ENCODE data around the gene HS6ST3. TPM values are rescaled to one million over a fixed set of nuclear protein-coding genes. Genes with fewer than 3 reads are reported as not detected.

Gene HS6ST3
- total RNA-seq, 1 donor from 2014 or later: 0.26 TPM

DNA sequence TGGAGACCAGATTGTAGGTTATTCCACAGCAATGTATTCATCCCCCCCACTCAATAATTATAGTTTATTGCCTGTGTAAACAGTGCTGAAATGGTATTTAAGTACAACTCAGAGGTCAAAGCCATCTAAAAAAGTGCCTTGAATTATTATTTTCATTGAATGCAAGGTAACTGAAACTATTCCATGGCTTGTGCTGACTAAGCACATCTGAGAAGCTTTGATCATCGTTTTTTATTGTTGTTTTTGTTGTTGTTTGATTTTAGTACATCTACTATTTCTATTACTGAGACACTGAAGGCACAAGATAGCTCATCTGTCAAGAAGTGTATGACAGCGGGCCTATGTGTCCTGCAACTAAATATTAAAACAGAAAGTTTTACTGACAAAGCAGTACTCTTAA is 596.4 kb downstream of the HS6ST3 start:
- Mint-ChIP-seq H3K27me3 (ENCODE audit: low read depth) (no peaks in the 10 kb centered on the region), H3K4me1 (no peaks in the 10 kb centered on the region), H3K36me3 (ENCODE audit: low read depth) (no peaks in the 10 kb centered on the region), H3K4me3 (no peak overlapping the region), H3K9me3 (no peaks in the 10 kb centered on the region), H3K27ac (ENCODE audit: unreplicated experiment) (no peak overlapping the region)
- no peak for DNase-seq (ENCODE audit: low read depth, low spot score)
- TF ChIP-seq, protein P1, sequence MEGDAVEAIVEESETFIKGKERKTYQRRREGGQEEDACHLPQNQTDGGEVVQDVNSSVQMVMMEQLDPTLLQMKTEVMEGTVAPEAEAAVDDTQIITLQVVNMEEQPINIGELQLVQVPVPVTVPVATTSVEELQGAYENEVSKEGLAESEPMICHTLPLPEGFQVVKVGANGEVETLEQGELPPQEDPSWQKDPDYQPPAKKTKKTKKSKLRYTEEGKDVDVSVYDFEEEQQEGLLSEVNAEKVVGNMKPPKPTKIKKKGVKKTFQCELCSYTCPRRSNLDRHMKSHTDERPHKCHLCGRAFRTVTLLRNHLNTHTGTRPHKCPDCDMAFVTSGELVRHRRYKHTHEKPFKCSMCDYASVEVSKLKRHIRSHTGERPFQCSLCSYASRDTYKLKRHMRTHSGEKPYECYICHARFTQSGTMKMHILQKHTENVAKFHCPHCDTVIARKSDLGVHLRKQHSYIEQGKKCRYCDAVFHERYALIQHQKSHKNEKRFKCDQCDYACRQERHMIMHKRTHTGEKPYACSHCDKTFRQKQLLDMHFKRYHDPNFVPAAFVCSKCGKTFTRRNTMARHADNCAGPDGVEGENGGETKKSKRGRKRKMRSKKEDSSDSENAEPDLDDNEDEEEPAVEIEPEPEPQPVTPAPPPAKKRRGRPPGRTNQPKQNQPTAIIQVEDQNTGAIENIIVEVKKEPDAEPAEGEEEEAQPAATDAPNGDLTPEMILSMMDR (conservative IDR thresholded peaks at IDR 0.05): no peak

DNA sequence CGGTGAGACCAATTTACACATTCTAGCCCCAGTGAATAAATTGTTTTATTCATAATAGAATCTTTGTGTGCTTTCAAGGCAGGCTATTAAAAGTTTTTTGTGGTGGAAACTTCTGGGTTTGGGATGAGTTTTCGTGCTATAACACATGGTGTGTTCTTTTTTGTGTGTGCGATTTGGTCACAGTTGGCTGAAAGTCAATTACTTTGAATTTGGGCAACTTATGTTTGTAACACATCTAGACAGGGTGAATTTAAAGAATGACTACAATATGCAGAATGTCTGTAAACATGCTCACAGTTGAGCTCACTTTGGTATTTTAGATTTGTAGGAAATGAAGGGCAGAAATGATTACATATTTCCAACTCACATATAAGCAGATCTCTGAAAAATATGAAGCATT is 597.3 kb downstream of the HS6ST3 start:
- Mint-ChIP-seq H3K4me3 (no peak overlapping the region), H3K4me1 (no peaks in the 10 kb centered on the region), H3K27ac (ENCODE audit: unreplicated experiment) (peak overlapping the region; percentile 22), H3K27me3 (ENCODE audit: low read depth) (peaks cover 3% of the 10 kb centered on the region), H3K9me3 (no peaks in the 10 kb centered on the region), H3K36me3 (ENCODE audit: low read depth) (no peaks in the 10 kb centered on the region)
- DNase-seq (ENCODE audit: low read depth, low spot score): no peak
- TF ChIP-seq, protein P1 (conservative IDR thresholded peaks at IDR 0.05): no peak

DNA sequence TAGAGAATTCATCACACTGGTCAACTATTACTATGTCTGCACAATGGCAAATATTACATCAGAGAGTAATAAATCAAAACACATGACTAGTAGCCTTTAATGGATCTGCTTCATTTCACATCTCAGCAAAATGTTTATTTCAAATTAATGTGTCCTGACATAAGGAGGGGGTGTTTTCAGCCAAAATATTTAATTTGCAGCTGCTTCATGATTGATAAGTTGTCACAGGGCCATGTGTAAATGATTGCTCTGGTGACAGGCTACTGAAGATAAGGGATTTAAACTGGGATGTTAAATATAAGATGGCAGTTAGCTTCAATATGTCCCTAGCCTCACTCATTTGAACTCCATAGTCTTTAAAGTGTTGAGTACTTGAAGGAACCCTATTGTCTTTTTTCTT is 601.1 kb downstream of the HS6ST3 start:
- TF ChIP-seq, protein P1 (conservative IDR thresholded peaks at IDR 0.05): no peak
- H3K27me3 Mint-ChIP-seq (ENCODE audit: low read depth): peaks cover 3% of the 10 kb centered on the region
- DNase-seq (ENCODE audit: low read depth, low spot score): no peak
- no peak overlapping the region for H3K27ac Mint-ChIP-seq (ENCODE audit: unreplicated experiment)
- no peaks in the 10 kb centered on the region for H3K4me1 Mint-ChIP-seq
- no peaks in the 10 kb centered on the region for H3K36me3 Mint-ChIP-seq (ENCODE audit: low read depth)
- no peak overlapping the region for H3K4me3 Mint-ChIP-seq
- no peaks in the 10 kb centered on the region for H3K9me3 Mint-ChIP-seq

DNA sequence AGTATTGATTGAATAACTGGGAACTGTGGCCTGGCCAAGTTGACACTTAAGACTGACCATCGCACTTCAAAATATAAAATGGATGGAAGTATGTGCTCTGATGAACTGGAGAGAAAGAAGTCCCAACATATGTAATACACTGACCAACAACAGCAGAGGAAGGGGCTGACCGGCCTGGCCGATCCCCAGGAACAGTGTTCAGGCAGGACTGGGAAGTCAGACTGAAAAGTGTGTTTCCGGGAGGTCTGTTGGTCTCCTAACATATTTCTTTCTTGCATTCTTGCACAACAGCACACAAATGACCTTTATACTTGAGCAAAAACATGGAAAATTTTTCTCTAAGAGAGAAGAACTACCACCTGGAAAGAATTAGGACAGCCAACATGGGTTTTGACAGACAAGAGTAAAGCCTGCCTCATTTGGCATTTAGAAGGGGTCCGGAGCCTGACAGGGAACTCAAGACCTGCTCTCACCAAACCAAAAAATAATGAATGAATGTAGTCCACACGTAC is 606.5 kb downstream of the HS6ST3 start:
- H3K36me3 Mint-ChIP-seq (ENCODE audit: low read depth): peaks cover 4% of the 10 kb centered on the region
- H3K27me3 Mint-ChIP-seq (ENCODE audit: low read depth): peaks cover 2% of the 10 kb centered on the region
- no peak for DNase-seq (ENCODE audit: low read depth, low spot score)
- H3K27ac Mint-ChIP-seq (ENCODE audit: unreplicated experiment): no peak overlapping the region
- H3K9me3 Mint-ChIP-seq: peaks cover 7% of the 10 kb centered on the region
- TF ChIP-seq, protein P1 (conservative IDR thresholded peaks at IDR 0.05): no peak
- H3K4me1 Mint-ChIP-seq: no peaks in the 10 kb centered on the region
- H3K4me3 Mint-ChIP-seq: no peak overlapping the region

DNA sequence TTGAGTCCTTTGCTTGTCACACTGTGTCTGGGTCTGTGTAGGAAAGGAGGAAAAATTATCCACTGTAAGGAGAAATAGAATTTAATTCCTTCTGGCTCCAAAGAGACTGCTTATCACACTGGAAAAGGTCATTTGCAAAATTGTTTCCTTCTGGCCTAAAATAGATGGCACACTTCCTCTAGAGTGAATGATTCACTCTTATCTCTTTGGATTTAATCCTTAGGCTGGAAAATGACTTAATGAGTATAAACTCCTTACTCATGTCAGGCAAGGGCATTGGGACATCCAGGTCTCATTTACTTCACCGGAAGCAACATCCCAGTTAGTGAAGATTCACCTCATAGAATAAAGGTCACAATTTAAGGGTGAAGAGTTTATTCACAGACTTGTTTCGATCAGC is 610.8 kb downstream of the HS6ST3 start:
- Mint-ChIP-seq H3K4me1 (no peaks in the 10 kb centered on the region), H3K36me3 (ENCODE audit: low read depth) (peaks cover 4% of the 10 kb centered on the region), H3K4me3 (no peak overlapping the region), H3K27me3 (ENCODE audit: low read depth) (no peaks in the 10 kb centered on the region), H3K9me3 (peaks cover 12% of the 10 kb centered on the region), H3K27ac (ENCODE audit: unreplicated experiment) (no peak overlapping the region)
- TF ChIP-seq, protein P1 (conservative IDR thresholded peaks at IDR 0.05): no peak
- no peak for DNase-seq (ENCODE audit: low read depth, low spot score)

DNA sequence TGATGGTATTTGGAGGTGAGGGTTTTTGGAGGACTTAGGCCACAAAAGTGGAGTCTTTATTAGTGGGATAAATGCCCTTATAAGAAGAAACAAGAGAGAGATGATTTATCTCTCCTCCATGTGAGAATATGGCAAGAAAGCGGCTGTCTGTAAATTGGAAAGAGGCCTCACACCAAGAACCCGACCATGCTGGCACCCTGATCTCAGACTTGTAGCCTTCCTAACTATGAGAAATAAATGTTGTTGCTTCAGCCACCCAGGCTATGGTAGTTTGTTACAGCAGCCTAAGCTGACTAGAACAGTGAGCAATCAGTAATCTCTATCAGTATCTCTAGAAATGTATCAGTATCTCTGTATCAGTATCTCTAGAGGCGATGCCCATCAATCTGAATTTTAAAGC is 617.2 kb downstream of the HS6ST3 start:
- no peaks in the 10 kb centered on the region for H3K36me3 Mint-ChIP-seq (ENCODE audit: low read depth)
- H3K9me3 Mint-ChIP-seq: peaks cover 5% of the 10 kb centered on the region
- no peak overlapping the region for H3K4me3 Mint-ChIP-seq
- no peaks in the 10 kb centered on the region for H3K27me3 Mint-ChIP-seq (ENCODE audit: low read depth)
- no peak for DNase-seq (ENCODE audit: low read depth, low spot score)
- TF ChIP-seq, protein P1 (conservative IDR thresholded peaks at IDR 0.05): no peak
- no peak overlapping the region for H3K27ac Mint-ChIP-seq (ENCODE audit: unreplicated experiment)
- no peaks in the 10 kb centered on the region for H3K4me1 Mint-ChIP-seq
